OCI-LY7 (cell line): ENCODE measurements around the gene ZNF609. TPM values are rescaled to one million over a fixed set of nuclear protein-coding genes. Genes with fewer than 3 reads are reported as not detected.

ENCODE experiments used
- BruUV-seq: library from RNA; stranded (reverse); fragments of 400-500 nt; replicated peaks from 2 replicates; lab custom pipeline; 2021; lab: Mats Ljungman, UMichigan
- CTCF ChIA-PET: fragments of 300-600 bp; sonication (Branson Sonifier 250); formaldehyde crosslinking; loops from one replicate; lab custom pipeline; 2022; ENCODE audit warnings: antibody characterized with exemption; ENCODE audit not compliant: unreplicated experiment; lab: Charles Lee
- POLR2A ChIA-PET: fragments of 300-600 bp; sonication (Branson Sonifier 250); formaldehyde crosslinking; loops from one replicate; lab custom pipeline; 2022; ENCODE audit warnings: antibody characterized with exemption; lab: Charles Lee
- DNase-seq: peaks from one replicate; pipeline ENCODE4 v3.0.0-alpha.2; 2015; ENCODE audit warnings: low spot score
- H2AFZ ChIP-seq: fragments of 200-600 bp; sonication (generic), shearing (Covaris generic); 2 replicates; pipeline ENCODE4 v1.6.1; 2014; ENCODE audit warnings: mild to moderate bottlenecking, antibody characterized with exemption, low read length, moderate library complexity
- H3K27ac ChIP-seq: fragments of 200-600 bp; sonication (generic); 2 replicates; pipeline ENCODE4 v1.5.1; 2014; ENCODE audit warnings: mixed run types, low read depth, mild to moderate bottlenecking, moderate library complexity, low read length, inconsistent platforms; ENCODE audit not compliant: poor library complexity, severe bottlenecking
- H3K36me3 ChIP-seq: fragments of 200-600 bp; sonication (generic); 2 replicates; pipeline ENCODE4 v1.6.1; 2014; ENCODE audit warnings: mild to moderate bottlenecking, antibody characterized with exemption, low read length, moderate library complexity, mixed read lengths; ENCODE audit not compliant: insufficient read depth
- H3K4me1 ChIP-seq: fragments of 200-600 bp; sonication (generic); 2 replicates; pipeline ENCODE4 v1.5.1; 2014; ENCODE audit warnings: mild to moderate bottlenecking, low read length; ENCODE audit not compliant: insufficient read depth, poor library complexity, severe bottlenecking
- H3K4me2 ChIP-seq: fragments of 200-600 bp; sonication (generic); 2 replicates; pipeline ENCODE4 v1.6.1; 2014; ENCODE audit warnings: mild to moderate bottlenecking, low read length
- H3K4me3 ChIP-seq: fragments of 200-600 bp; sonication (generic); 2 replicates; pipeline ENCODE4 v1.5.1; 2014; ENCODE audit warnings: mild to moderate bottlenecking, low read depth, low read length; ENCODE audit not compliant: poor library complexity, severe bottlenecking
- H3K79me2 ChIP-seq: fragments of 200-600 bp; sonication (generic); 2 replicates; pipeline ENCODE4 v1.6.1; 2016; ENCODE audit warnings: low read depth, mild to moderate bottlenecking, low read length, moderate library complexity, mixed read lengths; ENCODE audit not compliant: insufficient read depth
- H3K9me2 ChIP-seq: fragments of 200-600 bp; sonication (generic); 2 replicates; pipeline ENCODE4 v1.6.1; 2016; ENCODE audit warnings: mild to moderate bottlenecking, low read length, mixed read lengths; ENCODE audit not compliant: insufficient read depth
- H3K9me3 ChIP-seq: fragments of 200-600 bp; sonication (generic); 2 replicates; pipeline ENCODE4 v1.6.1; 2014; ENCODE audit warnings: mild to moderate bottlenecking, mixed run types, low read length, mixed read lengths
- H4K20me1 ChIP-seq: fragments of 200-600 bp; sonication (generic); 2 replicates; pipeline ENCODE4 v1.6.1; 2014; ENCODE audit warnings: mild to moderate bottlenecking, antibody characterized with exemption, low read length, moderate library complexity, mixed read lengths; ENCODE audit not compliant: insufficient read depth
- CTCF ChIP-seq: fragments of 200-600 bp; sonication (generic); conservative IDR thresholded peaks from 2 replicates; pipeline ENCODE4 v1.5.1; 2014; ENCODE audit warnings: mild to moderate bottlenecking, antibody characterized with exemption, low read length, moderate library complexity, mixed read lengths
- EZH2phosphoT487 ChIP-seq: fragments of 200-600 bp; sonication (generic); IDR thresholded peaks from 2 replicates; pipeline ENCODE4 v1.6.1; 2018; ENCODE audit warnings: low read depth, borderline replicate concordance, mild to moderate bottlenecking, mixed run types, antibody characterized with exemption, low read length, moderate library complexity, mixed read lengths
- intact Hi-C: fragments of 100-400 bp; cut with micrococcal nuclease; formaldehyde crosslinking; loops from one replicate; pipeline ENCODE4 v1.10.0; 2022; ENCODE audit not compliant: unreplicated experiment
- total RNA-seq, 2 experiments: library from RNA; depleted of rRNA in 1 of 2; stranded (reverse); fragments of >200 nt in 1 of 2; shearing (Covaris generic) in 1 of 2; gene quantifications; 2 replicates each; pipeline ENCODE4 v1.2.3, GENCODE V29; 2014 to 2022

The ZNF609 gene
- total RNA-seq, 2 experiments from 2014 or later = 17.2 to 35.1 TPM

GRCh38 chr15:64430000-64430735, 30.2 kb upstream of the ZNF609 start:
- H3K79me2 ChIP-seq = no peaks in the 10 kb centered on the region
- POLR2A ChIA-PET = interaction anchor here (0.6 to 0.8 kb wide), 2 partner anchors 104 to 243 kb away, joined by 3 to 7 read pairs; no protein-coding TSS in a partner anchor
- no peak overlapping the region for H2AFZ ChIP-seq
- intact Hi-C loops = loop anchor here (5.0 kb wide), 1 partner anchor 222 kb away; no protein-coding TSS in a partner anchor
- BruUV-seq = TSS peak; percentile 23
- H3K36me3 ChIP-seq = peaks cover 26% of the 10 kb centered on the region; the same call in 1 of the 2 replicates
- H3K9me3 ChIP-seq = no peaks in the 10 kb centered on the region
- H3K4me2 ChIP-seq = no peak overlapping the region
- H3K27ac ChIP-seq = no peak overlapping the region
- CTCF ChIA-PET = no interaction called here
- H3K4me3 ChIP-seq = no peak overlapping the region
- DNase-seq = no peak
- H4K20me1 ChIP-seq = no peaks in the 10 kb centered on the region
- H3K9me2 ChIP-seq = no peaks in the 10 kb centered on the region
- no peaks in the 10 kb centered on the region for H3K4me1 ChIP-seq
- TF ChIP-seq EZH2phosphoT487 (no peak), CTCF (no peak)

GRCh38 chr15:64437982-64438381, 22.4 kb upstream of the ZNF609 start:
- ChIA-PET POLR2A (no interaction called here), CTCF (no interaction called here)
- H3K9me2 ChIP-seq = no peaks in the 10 kb centered on the region
- no peak overlapping the region for H3K4me2 ChIP-seq
- intact Hi-C loops = no loop called here
- H3K79me2 ChIP-seq = no peaks in the 10 kb centered on the region
- no peaks in the 10 kb centered on the region for H3K9me3 ChIP-seq
- no TSS peak for BruUV-seq
- no peak overlapping the region for H3K27ac ChIP-seq
- no peak overlapping the region for H2AFZ ChIP-seq
- H3K4me1 ChIP-seq = no peaks in the 10 kb centered on the region
- H3K36me3 ChIP-seq = no peaks in the 10 kb centered on the region
- no peak for DNase-seq
- H4K20me1 ChIP-seq = no peaks in the 10 kb centered on the region
- TF ChIP-seq EZH2phosphoT487 = no peak
- no peak for TF ChIP-seq CTCF
- H3K4me3 ChIP-seq = no peak overlapping the region
